HG03565 (cell line): ENCODE data around the gene C9orf57.
A peak's percentile ranks its signal among the peaks of the same experiment; 100 is the strongest.
"Not testable (repeated sequence)": the region's sequence is repeated elsewhere in the genome, so short reads cannot be mapped to it uniquely, and the experiment has no call there.

Experiments
- ATAC-seq: cut with Tn5 transposase; IDR thresholded peaks from one replicate; pipeline ENCODE4 v1.9.1; 2021; ENCODE audit warnings: mild to moderate bottlenecking, moderate library complexity; ENCODE audit not compliant: unreplicated experiment

C9orf57 gene, protein sequence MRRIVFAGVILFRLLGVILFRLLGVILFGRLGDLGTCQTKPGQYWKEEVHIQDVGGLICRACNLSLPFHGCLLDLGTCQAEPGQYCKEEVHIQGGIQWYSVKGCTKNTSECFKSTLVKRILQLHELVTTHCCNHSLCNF

DNA sequence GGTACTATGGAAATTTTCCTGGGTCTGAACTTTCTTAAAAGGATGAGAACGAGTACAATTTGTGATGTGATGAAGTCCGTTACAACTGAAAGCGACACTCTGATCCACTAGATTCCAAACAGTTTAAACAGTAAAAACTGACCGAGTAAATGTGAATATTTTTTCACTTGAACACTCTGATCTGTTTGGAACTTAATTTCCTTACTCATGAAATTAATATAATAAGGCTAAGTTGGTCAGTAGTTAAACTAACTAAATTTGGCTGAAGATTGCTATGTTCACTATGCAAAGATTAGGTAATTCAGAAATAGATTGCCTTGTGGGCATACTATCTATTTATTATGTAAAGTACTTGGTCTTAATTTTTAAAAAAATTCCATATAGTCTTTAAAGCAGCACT lies at the start of gene C9orf57:
Gene C9orf57 (minus strand): TSS at position 101 of the 400 bp plus-strand sequence. CDS start 1,282 bp downstream, outside the sequence.
- no peak for ATAC-seq

DNA sequence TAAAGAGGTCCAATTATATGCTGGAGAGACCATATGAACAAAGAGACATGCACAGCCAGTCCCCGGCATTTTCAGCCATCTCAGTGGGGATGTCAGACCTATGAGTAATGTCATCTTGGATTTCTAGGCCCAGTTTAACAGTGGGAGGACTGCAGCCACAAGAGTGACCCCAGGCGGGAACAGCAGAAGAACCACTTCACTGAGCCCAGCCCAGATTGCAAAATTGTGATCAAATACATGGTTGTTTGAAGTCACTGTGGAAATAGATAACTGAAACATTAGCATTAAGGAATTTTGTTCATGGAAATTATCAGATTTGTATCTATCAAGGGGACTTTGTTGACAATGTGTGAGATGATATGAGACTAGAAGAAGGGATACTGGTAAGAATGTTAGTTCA lies 42.1 kb upstream of the C9orf57 start:
- no peak for ATAC-seq

DNA sequence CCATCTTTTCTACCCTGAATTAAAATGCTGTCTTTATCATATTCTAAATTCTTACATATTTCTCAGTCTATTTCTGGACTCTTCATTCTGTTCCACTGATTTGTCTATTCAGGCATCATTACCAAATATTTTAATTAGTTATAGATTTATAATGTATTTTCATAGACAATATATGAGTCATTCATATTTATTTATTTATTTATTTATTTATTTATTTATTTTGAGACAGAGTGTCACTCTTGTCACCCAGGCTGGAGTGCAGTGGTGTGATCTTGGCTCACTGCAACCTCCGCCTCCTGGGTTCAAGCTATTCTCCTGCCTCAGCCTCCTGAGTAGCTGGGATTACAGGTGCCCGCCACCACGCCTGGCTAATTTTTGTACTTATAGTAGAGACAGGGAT lies 35.1 kb upstream of the C9orf57 start:
- ATAC-seq, result not testable (repeated sequence)

DNA sequence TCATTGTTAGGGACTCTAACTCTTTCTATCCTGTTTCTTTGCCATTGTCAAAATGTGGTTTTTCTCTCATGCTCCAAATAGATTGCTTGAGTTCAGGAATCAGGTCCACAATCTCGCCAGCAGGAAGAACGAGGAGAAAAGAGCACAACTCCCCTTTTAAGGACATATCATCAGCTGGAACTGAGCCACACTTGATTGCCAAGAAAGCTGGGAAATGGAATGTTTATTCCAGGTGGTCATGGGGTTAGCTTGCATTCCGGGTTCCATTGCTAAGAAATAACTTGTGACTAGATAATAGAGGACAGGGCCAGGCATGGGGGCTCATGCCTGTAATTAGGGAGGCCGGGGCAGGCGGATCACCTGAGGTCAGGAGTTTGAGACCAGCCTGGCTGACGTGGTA lies 32.4 kb upstream of the C9orf57 start:
- no peak for ATAC-seq

DNA sequence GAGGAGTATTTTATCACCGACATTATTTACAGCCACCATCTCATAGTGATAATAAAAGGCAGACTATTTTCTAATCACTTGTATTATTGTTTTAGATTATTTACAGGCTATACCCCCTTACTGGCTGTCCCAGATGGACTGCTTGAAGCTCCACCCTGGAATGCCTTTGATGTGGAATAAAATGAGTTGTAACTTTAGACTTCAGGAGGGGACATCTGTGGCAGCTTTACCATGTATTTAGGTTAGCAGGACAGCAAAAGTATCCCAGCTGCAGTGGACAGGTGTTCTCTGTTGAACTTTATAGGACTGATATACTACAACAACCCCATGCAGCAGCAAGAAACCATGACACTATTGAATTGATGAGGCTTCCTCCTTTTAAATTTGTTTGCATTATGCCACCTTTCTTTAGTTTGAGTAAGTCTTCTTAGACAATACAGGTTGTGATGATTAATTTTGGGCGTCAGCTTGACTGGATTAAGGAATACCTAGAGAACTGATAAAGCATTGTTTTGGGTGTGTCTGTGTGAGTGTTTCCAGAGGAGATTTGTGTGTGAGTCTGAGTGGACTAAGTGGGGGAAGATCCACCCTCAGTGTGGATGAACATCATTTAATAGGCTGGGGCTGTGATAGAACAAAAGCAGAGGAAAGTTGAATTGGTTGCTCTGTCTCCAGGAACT lies 29.2 kb upstream of the C9orf57 start:
- no peak for ATAC-seq

DNA sequence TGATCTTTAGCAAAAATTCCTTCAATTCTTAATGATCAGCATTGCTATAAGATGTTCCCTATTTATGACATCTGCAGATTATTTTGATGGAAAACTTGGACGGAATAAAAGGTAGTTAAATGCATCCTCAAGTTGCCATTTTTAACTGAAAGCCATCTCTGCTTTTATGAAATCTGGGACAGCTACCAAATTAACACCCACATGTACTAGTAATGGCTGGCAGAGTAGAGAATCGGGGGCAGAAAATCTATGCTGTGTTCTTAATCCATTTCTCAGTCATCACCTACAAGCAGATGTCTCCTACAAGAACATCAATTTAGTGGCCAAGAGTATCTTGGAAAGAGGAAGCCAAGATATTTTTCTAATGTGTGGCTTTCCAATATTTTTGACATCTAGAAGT lies 22.1 kb upstream of the C9orf57 start:
- ATAC-seq, result no peak

DNA sequence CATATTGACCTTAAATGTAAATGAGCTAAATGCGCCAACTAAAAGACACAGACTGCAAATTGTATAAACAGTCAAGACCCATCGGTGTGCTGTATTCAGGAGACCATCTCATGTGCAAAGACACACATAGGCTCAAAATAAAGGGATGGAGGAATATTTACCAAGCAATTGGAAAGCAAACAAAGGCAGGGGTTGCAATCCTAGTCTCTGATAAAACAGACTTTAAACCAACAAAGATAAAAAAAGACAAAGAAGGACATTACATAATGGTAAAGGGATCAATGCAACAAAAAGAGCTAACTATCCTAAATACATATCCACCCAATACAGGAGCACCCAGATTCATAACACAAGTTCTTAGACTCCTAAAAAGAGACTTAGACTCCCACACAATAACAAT lies 14.3 kb upstream of the C9orf57 start:
- not testable (repeated sequence) for ATAC-seq

DNA sequence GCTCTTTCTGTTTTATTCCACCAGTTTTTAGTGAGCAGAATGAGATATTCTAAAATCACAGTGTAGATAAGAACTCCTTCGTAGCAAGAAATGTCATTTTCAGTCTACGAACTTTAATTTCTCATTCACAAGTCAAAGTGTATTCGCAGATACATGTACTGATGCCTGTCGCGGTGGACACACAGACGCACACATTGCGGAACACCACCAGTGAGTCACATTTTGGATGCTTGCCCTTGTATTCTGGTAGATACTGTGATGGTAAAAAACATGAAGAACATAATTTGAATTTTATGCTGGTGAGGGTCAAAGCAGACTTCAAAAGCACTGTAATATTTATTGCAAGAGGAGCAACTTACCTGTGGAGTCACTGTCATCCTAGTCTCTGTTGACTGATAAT lies 4.7 kb upstream of the C9orf57 start:
- no peak for ATAC-seq

DNA sequence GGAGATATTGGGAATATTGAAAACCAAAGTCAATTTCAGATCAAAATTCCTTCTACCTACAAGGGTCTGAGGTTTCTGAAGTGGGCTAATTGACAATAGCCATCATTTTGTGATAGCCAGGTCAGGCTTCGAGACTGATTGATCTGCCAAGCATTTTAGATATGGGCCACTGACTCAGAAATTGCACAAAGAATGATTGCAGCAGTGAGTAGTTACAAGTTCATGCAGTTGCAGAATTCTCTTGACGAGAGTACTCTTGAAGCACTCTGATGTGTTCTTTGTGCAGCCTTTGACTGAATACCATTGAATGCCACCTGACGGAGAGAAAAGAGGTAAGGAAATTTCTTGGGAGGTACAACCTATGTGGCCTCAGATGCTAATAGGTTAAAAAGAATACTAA lies 8.3 kb downstream of the C9orf57 start:
- no peak for ATAC-seq

DNA sequence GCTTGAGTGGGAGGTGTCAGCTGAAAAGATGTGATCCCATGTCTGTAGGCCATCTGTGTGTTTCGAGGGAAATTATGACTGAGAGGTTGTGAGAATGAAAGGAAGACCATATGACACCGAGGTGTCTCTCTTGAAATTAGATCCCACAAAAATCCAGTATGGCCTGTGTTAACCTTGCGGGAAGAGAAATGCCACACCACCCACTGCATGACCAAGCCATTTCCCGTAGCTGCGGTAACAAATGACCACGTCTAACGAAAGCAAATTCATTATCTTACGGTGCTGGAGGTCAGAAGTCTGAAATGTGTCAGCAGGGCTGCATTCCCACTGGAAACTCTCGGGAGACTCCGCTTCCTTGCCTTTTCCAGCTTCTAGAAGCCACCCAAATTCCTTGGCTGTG lies 11.6 kb downstream of the C9orf57 start:
- ATAC-seq, result no peak

DNA sequence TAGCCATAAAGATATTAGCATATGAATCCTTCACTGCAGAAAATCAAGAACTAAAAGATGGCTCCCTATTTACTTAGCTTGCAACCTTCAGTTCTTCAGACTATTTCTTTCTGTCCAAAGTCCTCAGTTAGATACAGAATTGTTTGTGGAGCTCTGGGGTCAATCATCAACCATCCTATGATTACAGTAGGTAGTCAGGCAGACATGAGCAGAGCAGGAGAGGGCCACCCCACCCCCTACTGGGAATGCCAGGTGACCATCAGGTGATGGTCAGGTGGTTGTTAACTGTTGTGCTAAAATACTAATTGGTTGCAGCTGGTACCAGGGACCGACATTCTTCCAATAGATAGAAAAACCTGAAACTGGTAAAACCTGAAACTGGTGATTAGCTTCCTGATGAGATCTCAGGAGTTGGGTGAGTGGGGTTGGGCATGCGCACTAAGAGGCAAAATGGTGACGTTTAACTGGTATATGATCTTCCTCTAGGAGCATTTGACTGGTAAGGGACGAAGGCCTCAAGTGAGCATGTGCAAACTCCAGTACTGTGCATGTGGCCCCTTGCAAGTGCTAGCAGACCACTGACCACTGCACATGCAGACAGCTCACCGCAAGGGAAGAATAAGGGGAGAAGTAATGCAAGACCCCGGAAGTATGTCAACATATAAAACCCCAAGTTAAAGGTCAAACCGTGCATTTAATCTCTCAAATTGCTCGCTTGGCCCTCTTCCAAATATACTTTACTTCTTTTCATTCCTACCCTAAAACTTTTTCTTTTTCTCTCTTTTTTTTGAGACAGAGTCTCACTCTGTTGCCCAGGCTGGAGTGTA lies 13.6 kb downstream of the C9orf57 start:
- ATAC-seq, result no peak

DNA sequence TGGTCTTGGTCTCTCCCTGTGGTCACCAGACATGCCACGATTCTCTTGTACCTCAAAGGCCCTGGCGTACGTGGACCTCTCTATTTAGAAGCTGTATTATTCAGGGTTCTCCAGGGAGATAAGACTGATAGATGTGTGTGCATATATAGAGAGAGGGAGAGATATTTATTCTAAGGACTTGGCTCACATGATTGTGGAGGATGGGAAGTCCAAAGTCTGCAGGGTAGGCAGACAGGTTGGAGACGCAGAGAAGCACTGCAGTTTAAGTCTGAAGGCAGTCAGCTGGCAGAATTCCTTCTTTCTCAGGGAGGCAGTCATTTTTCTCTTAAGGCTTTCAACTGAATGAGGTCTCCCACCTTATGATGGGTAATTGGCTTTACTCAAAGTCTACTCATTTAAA lies 16.3 kb downstream of the C9orf57 start:
- ATAC-seq, result no peak

DNA sequence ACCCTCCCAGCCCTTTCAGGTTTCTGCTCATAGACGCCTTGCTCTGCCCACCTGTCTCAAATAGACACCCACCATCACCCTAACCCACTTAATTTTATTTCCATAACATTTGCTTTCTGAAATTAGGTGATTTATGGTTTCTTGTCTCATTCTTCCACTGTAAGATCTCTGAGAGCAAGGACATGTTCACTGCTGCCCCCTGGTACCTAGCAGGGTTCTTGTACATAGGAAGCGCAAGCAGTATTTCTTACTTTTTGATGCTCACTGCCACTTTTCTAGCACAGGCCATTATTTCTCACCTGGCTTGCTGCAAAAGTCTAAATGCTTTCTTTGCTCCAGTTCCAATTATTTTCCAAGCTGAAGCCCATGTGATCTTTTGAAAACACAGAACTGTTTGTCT lies 16.8 kb downstream of the C9orf57 start:
- ATAC-seq, result no peak

DNA sequence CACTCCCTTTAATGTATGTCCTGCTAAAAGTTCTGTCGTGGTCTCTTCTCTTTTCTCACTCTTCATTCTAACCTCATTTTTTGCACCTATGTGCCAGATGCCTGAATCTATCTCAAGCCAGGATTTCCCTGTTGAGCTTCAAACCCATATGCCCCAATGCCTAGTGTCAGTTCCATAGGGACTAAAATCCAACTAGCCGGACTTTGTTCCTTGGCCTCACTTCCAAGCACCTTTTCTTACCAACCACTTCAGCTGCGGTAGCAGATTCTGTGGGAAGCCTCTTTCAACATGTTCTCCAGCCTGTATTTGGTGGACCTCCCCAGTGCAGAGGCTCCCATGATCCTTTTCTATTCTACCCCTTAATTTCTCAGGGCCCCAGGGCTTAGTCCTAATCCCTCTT lies 17.5 kb downstream of the C9orf57 start:
- no peak for ATAC-seq

DNA sequence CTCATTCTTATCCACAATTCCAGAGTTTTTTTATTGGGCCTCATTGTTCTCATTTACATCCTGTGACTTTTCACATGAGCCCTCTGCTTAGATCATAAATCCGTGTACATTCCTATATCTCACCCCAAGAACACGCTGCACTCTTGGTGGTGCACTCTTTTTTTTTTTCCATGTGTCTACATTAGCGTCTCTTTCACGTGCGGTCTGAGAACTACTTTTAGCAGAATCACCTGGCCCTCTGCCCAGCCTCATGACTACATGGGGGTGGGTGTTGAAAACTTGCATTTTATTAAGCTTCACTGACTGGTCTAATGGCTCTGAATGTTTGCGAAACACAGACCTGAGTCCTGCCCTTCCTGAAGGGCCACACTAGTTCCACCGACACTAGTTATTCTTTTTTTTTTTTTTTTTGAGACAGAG lies 18.6 kb downstream of the C9orf57 start:
- no peak for ATAC-seq

DNA sequence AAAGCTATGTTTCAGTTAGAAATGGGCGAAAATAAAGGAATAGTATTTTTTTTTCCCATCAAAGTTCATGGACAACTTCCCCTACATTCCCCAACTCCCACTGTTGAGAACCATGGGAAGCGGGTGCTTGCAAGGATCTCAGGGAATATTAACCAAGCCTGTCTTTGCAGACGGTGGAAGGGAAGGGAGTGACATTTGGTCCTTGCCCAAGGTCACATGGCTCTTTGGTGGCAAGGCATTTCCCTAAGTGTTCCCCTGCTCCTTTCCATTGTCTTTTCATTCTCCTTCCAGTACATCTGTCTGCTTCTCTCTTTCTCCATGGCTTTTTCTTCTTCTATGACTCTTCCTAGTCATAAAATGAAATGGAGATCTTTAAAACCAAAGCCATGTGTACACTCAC lies 19.0 kb downstream of the C9orf57 start:
- ATAC-seq, result no peak

DNA sequence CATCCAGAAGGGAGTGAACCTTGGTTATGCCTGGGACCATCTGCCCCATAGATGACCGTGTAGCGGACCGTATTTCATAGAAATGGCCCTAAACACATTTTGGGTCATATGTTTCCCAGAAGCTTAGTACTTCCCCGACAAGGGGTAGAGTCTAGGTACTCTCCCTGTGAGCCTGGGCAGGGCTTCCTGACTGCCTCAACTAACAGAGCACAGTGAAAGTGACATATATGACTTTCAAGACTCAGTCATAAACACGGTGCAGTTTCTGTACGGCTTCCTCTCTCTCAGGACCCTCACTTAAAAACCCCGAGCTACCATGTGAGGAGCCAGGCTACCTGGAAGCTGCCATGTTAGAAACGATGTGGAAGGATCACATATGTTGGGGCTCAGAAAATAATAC lies 20.9 kb downstream of the C9orf57 start:
- ATAC-seq, result peak; percentile 37

DNA sequence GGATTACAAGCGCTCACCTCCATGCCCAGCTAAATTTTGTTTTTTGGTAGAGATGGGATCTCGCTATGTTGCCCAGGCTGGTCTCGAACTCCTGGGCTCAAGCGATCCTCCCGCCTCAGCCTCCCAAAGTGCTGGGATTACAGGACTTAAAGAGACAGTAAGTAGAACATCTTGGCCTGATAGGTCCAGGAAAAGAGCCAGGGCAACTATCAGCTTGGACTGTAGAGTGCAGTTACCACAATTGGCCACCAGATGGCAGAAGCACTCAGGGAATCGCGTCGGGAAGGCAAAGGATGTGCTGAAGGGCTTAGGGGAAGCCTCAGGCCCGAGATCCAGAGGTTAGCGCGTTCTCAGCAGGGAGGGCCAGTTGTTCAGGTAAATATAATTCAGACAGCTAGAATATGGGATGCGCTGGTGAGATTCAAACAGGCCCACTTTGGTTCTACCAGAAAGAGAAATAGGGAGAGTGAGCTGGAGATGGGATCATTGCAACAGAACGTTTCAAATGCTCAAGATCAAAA lies 21.5 kb downstream of the C9orf57 start:
- ATAC-seq, result peak; percentile 75

DNA sequence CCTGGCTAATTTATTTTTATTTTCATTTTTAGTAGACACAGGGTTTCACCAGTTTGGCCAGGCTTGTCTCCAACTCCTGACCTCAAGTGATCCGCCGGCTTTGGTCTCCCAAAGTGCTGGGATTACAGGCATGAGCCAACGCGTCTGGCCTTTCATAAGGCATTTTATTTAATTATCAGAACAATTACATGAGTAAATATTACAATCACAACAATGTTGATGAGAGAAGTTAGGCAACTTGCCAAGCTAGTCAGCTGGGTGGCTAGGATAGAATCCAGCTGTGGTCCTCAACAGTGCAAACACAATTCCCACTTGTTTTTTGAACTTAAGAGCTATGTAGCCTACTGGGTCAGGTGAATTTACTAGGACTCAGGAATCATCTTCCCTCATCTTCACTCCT lies 22.0 kb downstream of the C9orf57 start:
- no peak for ATAC-seq

DNA sequence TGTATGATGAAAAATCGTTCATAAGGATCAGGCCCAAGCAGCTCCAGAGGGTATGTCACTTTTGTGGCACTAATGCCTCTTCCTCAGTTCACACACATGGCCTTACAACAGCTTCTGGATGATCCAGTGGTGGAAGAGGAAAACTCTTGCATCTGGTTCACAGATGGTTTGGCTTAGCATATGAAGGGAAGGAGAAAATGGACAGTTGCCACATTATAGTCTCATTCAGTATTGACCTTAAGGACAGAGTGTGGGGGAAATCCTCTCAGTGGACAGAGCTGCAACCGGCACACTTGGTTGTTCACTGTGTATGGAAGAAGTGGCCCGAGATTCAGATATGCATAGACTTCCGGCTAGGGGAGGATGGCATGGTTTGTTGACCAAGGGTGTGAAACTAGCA lies 22.8 kb downstream of the C9orf57 start:
- ATAC-seq, result no peak

DNA sequence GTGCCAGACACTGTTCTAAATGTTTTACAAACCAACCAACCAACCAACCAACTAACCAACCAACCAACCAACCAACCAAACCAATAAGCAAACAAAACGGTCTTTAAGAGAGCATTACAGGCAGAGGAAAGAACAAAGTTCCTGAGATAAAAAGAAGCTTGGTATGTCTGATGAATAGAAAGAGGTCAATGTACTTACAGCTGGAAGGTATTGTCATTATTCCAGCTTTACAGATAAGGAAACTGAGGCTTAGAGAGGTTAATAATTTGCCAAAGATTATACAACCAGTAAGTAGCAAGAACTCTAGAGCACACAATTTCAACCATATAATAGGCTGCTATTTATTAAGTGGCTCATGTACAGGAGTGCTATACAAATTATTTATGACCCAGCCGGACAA lies 29.6 kb downstream of the C9orf57 start:
- no peak for ATAC-seq

DNA sequence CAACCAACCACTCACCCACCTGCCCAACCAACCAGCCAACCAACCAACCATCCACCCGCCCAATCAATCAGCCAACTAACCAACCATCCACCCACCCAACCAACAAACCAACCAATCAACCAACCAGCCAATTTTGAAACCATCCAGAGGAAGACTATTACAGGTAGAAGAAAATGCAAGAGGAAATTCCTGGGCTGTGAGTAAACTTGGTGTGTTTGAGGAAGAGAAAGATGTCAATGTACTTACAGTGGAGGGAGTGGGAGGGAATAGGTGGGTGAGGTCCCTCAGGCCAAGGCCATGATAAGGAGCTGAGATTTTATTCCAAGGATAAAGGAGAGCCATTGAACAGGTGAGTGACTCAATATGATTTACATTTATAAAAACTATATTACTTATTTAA lies 30.4 kb downstream of the C9orf57 start:
- ATAC-seq, result no peak
